HG03135 (cell line): Measurements from ENCODE around the gene GNG7.
"Not testable (repeated sequence)": the region's sequence is repeated elsewhere in the genome, so short reads cannot be mapped to it uniquely, and the experiment has no call there.

Experiments used
- ATAC-seq: cut with Tn5 transposase; IDR thresholded peaks from one replicate; pipeline ENCODE4 v1.9.1; 2021; ENCODE audit warnings: mild to moderate bottlenecking, moderate library complexity; ENCODE audit not compliant: unreplicated experiment

GNG7 gene

DNA sequence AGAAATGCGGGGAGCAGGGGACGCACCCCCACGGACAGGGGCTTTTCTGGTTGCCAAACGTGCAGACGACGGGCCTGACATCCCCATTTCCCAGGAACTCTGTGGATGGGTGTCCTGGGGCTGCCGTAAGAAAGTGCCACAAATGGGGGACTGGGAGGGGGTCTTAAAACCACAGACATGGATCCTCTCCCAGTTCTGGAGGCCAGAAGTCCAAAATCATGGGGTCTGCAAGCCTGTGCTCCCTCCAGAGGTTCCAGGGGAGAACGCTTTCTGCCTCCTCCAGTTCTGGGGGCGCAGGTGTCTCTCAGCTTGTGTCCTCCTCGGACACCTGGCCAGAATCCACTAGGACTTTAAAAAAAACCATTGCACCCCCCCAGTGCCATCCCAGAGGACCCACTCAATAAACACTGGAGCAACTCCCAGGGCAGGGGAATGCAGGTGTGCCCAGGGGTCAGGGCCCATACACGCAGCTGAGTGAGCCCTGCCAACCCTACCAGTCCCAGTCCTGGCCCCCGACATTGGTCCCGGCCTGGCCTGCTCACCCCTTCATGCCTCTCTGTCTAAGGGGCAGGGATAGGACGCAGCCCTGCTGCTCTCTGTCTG, 122.7 kb downstream of the GNG7 start:
- no peak for ATAC-seq

DNA sequence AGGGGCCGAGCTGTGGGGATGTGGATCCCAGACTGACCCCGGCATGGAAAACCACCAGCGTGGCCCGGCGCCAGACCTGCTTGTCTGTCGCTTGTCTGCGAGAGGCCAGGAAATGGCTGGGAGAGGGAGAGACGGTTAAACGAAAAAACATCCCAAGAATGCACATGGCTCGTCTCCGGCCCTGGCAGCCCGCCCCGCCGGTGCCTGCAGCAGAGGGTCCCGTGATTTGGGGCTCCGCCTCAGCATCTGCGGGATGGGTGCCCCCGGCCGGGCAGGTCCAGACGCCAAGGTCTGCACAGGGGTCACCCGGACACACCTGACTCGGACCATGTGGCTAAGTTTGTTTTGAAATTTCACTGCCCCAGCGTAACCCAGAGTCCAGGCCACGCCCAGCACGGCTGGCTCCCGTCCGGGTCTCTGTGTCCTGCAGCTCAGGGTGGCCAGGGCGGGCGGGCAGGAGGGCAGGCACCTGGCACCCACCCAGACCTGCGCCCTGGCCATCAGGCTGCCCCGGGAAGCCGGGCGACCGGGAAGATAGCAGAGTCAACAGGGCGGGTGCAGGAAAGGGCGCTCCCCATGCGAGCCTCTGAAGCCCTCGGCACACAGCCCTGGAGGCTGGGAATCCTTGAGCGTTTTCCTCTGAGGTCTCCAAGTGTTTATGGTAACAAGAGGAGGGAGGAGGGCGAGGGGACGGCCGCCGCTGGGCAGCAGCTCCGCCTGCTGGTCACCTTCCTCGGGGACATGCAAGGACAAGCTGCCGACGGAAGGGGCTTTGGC, 123.4 kb downstream of the GNG7 start:
- no peak for ATAC-seq

DNA sequence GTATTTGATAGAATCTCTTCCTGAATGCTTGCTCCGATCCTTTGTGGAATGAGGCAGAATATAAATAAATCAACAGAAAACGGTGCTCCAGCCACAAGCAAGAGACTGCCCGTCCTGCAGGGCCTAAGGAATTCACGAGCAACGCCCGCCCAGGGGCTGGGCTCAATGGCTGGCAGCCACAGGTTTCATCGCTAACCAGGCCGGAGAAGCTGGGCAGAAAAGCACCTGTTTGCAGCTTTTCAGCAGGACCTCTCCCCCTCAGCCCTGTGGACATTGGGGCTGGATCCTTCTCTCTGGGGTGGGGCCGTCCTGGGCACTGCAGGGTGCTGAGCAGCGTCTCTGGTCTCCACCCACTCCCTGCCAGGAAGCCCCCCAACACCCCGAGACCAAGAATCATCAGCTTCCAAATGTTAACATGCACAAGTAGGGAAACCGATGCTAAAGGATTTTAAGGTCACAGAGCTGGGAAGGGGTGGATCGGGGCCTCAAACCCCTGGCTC, 124.1 kb downstream of the GNG7 start:
- ATAC-seq, result no peak

DNA sequence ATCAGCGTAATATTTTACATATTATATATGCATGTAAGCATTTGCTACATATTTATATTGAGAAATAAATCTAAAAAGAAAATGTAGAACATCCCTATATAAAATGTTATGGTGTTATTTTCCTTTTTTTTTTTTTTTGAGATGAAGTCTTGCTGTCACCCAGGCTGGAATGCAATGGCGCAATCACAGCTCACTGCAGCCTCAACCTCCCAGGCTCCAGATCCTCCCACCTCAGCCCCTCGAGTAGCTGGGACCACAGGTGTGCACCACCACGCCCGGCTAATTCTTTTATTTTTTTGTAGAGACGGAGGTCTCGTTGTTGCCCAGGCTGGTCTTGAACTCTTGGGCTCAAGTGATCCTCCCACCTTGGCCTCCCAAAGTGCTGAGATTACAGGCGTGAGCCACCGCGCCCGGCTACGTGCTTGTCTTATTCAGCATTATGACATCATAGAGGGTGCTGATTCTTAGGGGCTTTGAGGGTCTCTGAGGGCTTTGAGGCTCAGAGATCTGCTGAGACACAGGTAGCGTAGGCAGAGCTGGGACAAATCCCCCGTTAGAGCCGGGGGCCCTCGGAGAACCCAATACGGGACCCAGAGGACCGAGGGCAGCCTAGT, 124.7 kb downstream of the GNG7 start:
- ATAC-seq, result no peak

DNA sequence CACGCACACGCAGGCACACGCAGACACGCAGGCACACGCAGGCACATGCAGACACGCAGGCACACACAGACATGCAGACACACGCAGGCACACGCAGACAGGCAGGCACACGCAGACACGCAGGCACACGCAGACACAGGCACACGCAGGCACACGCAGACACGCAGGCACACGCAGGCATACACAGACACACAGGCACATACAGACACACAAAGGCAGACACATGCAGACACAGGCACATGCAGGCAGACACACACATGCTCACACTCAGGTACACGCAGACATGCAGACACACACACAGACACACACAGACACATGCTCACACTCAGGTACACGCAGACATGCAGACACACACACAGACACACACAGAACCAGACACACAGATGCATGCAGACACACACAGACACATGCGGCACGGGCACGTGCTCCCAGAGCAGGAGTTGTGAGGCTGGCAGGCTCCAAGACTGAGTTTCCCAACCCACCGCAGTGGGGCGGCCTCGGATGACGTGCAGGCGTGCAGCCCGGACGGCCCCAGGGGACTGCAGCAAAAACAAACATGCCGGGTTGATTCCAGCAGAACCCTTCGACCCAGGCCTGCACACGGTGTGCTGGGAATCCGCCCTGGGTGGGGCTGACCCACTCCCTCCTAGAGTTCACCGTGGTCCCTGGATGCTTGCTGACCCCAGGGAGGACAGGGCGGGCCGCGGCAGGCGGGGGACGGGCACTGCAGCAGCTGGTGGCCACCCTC, 126.6 kb downstream of the GNG7 start:
- no peak for ATAC-seq

DNA sequence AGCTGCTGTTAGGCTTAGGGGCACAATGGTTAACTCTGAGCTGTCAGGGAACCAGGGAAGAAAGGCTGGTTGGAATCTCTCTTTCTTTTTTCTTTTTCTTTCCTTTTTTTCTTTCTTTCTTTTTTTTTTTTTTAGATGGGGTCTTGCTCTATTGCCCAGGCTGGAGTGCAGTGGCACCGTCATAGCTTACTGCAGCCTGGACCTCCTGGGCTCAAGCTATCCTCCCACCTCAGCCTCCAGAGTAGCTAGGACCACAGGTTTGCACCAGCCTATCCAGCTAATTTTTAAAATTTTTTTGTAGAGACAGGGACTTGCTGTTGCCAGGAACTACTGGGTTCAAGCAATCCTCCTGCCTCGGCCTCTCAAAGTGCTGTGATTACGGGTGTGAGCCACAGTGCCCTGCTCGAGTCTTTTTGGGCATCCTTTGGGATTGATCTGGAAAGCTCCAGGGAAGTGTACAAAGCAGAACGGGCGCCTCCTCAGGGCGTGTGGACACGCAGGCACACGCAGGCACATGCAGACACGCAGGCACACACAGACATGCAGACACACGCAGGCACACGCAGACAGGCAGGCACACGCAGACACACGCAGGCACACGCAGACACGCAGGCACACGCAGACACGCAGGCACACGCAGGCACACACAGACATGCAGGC, 127.4 kb downstream of the GNG7 start:
- no peak for ATAC-seq

DNA sequence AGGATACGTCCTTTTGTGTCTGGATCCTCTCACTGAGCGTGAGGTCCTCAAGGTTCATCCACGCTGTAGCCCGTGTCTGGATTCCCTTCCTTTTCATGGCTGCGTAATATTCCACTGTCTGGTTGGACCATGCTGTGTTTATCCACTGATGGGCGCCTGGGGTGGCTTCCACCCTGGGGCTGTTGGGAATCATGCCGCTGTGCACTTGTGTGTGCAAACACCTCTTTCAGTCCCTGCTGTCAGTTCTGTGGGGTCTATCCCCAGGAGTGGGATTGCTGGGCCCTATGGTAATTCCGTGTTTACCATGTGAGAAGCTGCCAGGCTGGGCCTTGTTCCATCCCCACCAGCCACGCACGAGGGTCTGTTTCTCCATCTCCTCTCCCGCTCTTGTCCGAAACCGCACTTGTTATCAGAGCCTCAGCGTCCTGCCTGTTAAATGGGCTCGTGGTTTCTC, 128.0 kb downstream of the GNG7 start:
- no peak for ATAC-seq

DNA sequence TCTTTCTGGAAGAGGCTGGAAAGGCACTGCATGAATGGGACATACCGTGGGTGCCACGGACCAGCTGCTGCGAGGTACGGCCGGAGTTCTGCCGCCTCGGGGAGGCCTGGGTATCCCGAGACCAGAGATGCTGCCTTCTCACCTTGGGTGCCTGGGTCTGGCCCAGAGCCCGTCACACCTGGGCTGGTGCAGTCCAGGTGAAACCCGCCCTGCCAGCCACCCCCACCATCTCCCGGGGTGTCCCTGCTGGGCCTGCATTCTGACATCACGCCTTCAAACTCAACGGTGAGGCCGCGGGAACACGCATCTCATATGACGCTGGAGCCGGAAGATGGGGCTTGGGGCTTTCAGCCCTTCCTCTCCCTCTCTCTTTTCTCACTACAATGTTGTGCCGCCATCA, 128.6 kb downstream of the GNG7 start:
- no peak for ATAC-seq

DNA sequence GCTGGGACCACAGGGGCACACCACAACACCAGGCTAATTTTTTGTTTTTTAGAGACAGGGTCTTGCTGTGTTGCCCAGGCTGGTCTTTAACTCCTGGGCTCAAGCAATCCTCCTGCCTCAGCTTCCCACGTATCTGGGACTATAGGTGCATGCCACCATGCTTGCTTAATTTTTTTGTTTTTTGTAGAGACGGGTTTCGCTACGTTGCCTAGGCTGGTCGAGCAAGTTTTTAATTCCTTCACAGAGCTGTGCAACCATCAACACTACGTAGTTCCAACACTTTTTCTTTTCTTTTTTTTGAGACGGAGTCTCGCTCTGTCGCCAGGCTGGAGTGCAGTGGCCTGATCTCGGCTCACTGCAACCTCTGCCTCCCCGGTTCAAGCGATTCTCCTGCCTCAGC, 130.3 kb downstream of the GNG7 start:
- ATAC-seq, result not testable (repeated sequence)

DNA sequence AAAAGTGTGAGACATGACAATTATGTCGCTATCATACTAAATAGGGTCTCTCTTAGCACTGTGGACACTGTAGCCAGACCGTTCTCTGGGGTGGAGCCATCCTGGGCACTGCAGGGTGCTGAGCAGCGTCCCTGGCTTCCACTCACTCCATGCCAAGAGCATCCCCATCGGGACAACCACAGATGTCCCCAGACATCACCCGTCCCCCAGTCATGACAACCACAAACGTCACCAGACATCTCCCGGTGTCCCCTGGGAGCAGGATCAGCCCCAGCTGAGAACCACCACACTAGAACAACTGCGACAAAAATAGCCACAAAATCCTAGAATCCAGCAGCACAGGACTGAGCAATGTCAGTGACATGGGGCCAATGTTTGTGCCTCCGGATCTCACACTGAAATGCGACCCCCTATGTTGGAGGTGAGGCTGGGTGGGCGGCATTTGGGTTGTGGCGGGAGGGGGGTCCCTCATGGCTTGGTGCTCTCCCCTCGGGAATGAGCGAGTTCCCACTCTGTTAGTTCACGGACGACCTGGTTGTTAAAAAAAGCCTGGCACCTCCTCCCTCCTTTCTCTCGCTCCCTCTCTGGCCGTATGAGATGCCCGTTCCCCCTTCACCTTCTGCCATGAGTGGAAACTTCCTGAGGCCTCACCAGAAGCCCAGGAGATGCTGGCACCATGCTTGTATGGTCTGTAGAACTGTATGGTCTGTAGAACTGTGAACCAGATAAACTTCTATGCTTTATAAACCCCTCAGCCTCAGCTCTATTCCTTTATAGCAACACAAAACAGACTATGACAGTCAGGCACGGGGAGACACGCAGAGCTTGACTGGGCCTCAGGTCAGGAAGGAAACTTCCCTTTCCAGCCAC, 132.7 kb downstream of the GNG7 start:
- no peak for ATAC-seq

DNA sequence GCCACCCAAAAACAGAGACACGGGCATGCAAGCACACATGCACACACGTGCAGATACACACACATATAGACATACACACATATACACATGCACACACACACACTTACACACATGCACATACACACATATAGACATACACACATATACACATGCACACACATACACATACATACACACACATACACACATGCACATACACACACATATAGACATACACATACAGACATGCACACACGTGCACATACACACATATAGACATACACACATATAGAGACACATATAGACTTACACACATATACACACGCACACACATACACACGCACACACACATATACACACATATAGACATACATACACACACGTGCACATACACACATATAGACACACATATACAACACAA, 134.5 kb downstream of the GNG7 start:
- ATAC-seq, result no peak

DNA sequence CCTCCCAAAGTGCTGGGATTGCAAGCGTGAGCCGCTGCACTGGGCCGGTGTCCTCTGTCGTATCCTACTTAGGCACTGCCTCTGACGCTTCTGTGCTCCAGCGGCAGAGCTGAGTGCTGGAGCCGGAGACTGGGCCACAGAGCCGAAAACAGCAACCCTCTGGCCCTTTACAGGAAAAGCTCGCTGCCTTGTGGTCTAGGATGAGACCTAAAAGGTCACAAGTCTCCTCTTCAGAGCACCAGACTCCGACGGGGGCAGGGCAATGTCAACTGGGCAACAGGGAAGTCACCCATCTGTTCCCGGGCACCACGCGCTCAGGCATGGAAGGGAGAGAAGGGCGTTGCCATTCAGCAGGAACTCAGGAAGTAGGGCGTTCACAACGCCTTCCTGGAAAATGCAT, 134.9 kb downstream of the GNG7 start:
- ATAC-seq, result no peak

DNA sequence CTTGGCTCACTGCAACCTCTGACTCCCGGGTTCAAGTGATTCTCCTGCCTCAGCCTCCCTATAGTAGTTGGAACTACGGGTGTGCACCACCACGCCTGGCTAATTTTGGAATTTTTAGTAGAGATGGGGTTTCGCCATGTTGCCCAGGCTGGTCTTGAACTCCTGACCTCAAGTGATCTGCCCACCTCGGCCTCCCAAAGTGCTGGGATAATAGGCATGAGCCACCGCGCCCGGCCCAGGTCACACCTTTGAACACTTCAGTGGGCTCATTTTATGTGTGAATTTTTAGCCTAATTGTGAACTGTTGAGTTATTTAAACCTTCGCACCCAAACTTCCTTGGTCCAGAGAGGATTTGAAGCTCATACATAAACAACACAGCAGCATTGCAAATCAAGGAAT, 138.9 kb downstream of the GNG7 start:
- ATAC-seq, result not testable (repeated sequence)

DNA sequence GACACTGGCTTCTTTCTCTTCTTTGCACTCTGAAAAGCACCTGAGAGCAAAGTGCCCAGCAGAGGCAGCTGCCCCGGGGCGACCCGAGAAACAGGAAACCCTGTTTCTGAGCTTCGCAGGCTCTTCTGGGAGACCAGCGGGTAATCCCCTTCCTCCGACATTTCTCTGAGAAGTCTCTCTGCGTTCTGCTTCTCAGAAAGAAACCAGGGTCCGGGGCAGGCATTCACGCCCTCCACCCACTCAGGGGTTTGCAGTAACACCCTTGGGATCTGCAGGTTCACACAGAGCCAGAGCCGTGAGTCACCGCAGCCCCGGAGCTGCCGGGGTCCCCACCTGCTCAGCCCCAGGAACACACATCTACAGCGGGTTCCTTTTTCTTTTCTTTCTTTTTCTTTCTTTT, 140.6 kb downstream of the GNG7 start:
- ATAC-seq, result peak; percentile 80

DNA sequence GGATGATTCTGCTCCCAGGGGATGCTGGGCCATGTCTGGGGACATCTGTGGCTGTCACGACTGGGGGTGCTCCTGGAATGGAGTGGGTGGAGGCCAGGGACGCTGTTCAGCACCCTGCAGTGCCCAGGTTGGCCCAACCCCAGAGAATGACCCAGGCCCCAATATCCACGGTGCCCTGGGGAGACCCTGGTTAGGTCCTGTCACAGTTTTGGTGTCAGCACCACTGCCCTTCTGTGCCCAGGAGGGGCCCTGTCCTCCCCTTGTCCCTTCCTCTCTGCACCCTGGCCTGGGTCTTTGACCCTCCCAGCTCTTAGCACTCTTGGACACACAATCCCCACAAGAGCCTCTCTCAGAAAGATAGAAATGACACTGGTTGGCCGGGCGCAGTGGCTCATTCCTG, 141.3 kb downstream of the GNG7 start:
- no peak for ATAC-seq

DNA sequence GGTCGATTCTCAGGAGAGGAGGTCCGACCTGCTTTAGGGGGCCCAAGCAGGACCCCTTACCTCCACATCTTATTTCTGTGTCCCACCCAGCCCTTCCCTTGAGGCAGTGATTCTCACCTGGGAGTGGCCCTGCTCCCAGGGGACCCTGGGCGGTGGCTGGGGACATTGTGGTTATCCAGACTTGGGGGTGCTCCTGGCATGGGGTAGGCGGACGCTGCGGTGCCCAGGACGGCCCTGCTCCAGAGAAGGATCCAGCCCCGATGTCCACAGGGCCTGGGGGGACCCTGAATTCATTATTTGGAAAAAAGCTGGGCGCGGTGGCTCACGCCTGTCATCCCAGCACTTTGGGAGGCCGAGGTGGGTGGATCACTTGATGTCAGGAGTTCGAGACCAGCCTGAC, 142.1 kb downstream of the GNG7 start:
- ATAC-seq, result no peak

DNA sequence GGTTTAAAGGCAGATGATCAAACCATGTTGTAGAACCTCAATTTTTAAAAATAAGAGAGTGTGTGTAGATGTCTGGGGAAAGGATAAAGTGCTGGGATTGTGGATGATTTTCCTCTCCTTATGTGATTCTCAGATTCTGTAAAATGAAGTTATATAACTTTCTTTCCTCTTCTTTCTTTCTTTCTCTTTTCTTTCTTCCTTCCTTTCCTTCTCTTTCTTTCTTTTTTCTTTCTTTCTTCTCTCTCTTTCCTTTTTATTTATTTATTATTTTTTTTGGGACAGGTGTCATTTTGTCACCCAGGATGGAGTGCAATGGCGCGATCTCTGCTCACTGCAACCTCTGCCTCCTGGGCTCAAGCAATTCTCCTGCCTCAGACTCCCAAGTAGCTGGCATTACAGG, 144.0 kb downstream of the GNG7 start:
- ATAC-seq, result no peak

DNA sequence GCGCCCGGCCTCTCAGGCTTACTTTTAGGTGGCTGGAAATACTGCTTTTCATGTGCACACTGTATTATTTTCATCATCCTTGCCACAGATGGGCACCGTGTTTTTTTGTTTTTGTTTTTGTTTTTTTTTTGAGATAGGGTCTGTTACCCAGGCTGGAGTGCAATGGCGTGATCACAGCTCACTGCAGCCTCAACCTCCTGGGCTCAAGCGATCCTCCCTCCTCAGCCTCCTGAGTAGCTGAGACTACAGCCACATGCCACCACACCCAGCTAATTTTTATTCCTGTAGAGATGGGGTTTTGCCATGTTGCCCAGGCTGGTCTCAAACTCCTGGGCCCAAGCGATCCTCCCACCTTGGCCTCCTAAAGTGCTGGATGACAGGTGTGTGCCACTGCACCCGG, 144.4 kb downstream of the GNG7 start:
- ATAC-seq, result not testable (repeated sequence)

DNA sequence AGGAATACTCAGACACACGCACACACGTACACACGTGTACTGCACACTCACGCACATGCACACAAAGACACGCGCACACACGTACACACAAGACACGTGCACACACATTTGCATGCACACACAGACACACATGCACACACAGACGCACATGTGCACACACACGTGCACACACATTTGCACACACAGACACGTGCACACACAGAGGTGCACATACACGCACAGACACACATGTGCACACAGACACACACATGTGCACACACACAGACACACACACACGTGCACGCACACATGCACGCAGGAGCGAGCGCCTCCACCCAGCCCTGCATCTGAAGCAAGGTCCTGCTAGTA, 145.4 kb downstream of the GNG7 start:
- ATAC-seq, result no peak
